WI38 (cell line): ENCODE results near the gene CRMP1.

Experiments
- H3K4me3 ChIP-seq: 2 replicates; pipeline ENCODE4 v1.5.1; 2011; ENCODE audit warnings: low read depth, mild to moderate bottlenecking, control low read depth, low read length
- TF ChIP-seq, protein P1 (sequence below): IDR thresholded peaks from 2 replicates; pipeline ENCODE4 v1.5.1; 2012; ENCODE audit warnings: low read depth, mild to moderate bottlenecking, control low read depth, low read length

Gene CRMP1

DNA sequence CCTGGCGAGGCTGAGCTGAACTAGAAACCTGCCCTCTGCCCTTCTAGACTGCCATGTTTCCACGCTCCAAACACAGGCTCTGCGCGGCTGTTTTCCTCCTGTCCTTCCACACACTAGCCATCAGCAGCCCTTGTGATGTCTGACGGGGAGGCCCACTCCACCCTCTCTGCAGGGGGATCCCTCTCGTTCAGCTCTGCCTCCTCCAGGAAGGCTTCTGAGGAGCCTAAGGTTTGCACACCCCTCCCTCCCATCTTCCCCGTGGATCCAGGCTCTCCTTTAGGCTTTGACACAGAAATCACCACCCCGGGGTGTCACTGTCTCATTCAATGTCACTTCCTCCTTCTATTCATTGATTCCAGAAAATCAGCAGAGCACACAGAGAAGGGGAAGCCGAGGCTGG is 38.6 kb upstream of the CRMP1 start:
- TF ChIP-seq, protein P1, sequence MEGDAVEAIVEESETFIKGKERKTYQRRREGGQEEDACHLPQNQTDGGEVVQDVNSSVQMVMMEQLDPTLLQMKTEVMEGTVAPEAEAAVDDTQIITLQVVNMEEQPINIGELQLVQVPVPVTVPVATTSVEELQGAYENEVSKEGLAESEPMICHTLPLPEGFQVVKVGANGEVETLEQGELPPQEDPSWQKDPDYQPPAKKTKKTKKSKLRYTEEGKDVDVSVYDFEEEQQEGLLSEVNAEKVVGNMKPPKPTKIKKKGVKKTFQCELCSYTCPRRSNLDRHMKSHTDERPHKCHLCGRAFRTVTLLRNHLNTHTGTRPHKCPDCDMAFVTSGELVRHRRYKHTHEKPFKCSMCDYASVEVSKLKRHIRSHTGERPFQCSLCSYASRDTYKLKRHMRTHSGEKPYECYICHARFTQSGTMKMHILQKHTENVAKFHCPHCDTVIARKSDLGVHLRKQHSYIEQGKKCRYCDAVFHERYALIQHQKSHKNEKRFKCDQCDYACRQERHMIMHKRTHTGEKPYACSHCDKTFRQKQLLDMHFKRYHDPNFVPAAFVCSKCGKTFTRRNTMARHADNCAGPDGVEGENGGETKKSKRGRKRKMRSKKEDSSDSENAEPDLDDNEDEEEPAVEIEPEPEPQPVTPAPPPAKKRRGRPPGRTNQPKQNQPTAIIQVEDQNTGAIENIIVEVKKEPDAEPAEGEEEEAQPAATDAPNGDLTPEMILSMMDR, result no peak
- no peak overlapping the region for H3K4me3 ChIP-seq

GRCh38 chr4:5930876-5931275 is 38.0 kb upstream of the CRMP1 start:
- TF ChIP-seq, protein P1, result no peak
- no peak overlapping the region for H3K4me3 ChIP-seq

GRCh38 chr4:5930456-5930855 is 37.6 kb upstream of the CRMP1 start:
- H3K4me3 ChIP-seq, result no peak overlapping the region
- TF ChIP-seq, protein P1, result no peak

DNA sequence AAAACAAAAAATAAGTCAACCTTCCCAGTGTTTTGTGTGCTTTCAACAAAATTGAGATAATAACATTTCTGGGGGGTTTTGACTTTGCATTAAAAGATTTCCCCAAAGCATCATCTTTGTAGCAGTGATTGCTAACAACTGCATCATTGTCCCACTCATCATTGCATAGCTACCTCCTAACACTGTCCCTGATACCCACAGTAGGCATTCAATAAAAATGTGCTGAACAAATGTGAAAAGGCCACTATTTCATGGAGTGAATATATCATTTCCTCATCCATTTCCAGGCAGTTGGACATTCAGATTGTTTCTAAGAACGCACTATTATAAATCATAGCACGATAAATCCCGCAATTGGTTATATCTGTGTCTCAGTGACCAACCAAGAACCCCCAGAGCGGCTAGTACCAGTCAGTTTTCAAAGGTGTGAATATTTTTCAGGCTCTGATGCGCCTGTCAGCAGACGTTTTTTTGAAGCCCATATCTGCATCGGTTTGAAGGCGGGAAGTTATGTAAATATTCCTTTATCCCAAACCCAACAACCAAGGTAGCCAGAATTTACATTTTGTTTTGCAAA is 36.0 kb upstream of the CRMP1 start:
- H3K4me3 ChIP-seq, result no peak overlapping the region
- TF ChIP-seq, protein P1, result no peak

GRCh38 chr4:5928274-5928673 is 35.4 kb upstream of the CRMP1 start:
- H3K4me3 ChIP-seq, result no peak overlapping the region
- TF ChIP-seq, protein P1, result no peak

- TF ChIP-seq, protein P1, result no peak
- H3K4me3 ChIP-seq, result no peak overlapping the region
Observed at GRCh38 chr4:5927747-5928146, 34.9 kb upstream of the CRMP1 start.

DNA sequence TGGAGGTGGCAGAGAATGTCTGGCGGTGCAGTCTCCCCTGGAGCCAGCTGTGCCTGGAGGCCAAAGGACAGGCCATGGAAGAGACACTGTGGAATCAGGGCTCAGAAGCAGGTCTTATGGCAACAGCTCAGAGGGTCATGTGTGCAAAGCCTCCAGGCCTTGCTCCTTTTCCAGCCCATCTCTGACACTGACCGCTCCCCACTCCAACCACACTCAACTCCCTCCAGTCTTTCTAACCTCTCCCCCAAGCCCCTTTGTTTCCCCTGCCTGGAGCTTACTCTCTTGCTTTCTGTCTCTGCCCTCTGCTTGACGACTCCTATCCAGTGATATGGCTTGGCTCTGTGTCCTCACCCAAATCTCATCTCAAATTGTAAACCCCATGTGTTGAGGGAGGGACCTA is 34.2 kb upstream of the CRMP1 start:
- no peak overlapping the region for H3K4me3 ChIP-seq
- TF ChIP-seq, protein P1, result no peak
